IPS-NIHi11 (cell line): Measurements from ENCODE around the gene DNAAF8.
A peak's percentile ranks its signal among the peaks of the same experiment; 100 is the strongest.

ENCODE experiments used
- DNase-seq: peaks from one replicate; pipeline ENCODE4 v3.0.0; 2012; ENCODE audit warnings: mixed read lengths, low spot score

Gene DNAAF8

DNA sequence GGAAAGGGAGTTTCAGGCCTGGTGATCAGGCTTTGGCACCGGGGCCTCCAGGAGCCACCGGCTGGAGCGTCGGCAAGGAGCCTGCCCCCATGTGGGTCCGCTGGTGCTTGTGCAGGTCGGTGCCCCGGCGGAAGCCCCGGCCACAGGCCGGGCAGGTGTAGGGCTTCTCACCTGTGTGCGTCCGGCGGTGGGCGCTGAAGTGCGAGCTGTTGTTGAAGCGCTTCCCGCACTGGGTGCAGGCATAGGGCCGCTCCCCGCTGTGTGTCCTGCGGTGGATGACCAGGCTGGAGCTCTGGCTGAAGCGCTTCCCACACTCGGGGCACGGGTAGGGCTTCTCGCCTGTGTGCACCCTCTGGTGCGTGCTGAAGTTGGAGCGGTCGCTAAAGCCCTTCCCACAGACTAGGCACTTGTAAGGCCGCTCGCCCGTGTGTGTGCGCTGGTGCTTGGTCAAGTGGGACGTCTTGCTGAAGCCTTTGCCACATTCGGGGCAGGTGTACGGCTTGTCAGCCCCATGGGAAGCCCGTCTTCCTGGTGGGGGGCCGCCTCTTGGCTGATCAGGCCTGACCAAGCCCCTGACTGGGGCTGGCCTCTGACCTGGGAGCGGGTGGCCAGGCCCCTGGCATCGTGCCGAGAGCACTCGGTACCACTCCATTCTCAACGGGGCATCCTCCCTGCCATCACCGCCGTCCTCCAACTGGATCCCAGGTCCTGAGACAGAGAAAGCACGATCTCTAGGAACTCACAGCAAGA lies 18.2 kb downstream of the DNAAF8 start:
- DNase-seq = no peak

DNA sequence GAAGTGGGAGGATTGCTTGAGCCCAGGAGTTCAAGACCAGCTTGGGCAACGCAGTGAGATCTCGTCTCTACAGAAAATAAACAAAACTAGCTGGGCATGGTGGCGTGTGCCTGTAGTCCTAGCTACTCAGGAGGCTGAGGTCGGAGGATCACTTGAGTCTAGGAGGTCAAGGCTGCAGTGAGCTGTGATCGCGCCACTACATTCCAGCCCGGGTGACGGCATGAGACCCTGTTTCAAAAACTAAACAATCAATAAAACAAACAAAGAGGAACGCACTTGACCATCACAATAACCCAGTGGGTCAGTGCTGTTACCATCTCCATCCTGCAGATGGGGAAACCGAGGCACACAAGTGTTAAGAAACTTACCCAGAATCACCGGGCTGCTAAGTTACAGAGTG lies 18.9 kb downstream of the DNAAF8 start:
- no peak for DNase-seq

DNA sequence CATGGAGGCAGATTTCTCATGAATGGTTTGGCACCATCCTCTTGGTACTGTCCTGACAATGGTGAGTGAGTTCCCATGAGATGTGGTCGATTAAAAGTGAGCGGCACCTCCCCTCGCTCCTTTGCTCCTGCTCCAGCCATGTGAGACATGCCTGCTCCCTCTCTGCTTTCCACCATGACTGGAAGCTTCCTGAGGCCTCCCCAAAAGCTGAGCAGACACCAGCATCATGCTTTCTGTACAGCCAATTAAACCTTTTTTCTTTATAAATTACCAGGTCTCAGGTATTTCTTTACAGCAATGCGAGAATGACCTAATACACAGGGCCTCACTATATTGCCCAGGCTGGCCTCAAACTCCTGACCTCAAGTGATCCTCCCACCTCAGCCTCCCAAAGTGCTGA lies 20.5 kb downstream of the DNAAF8 start:
- DNase-seq = no peak

DNA sequence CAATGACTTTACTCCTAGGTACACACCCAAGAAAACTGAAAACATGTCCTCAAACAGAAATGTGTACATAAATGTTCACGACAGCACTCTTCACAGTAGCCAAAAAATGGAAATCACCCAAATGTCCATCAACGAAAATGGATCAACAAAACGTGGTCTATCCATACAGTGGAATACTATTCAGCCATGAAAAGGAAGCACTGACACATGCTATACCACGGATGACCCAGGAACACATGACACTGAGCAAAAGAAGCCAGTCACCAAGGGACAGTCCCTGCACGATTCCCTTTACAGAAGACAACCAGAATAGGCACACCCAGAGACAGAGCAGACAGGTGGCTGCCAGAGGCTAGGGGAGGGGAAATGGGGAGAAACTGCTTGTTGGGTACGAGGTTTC lies 21.4 kb downstream of the DNAAF8 start:
- DNase-seq = no peak

DNA sequence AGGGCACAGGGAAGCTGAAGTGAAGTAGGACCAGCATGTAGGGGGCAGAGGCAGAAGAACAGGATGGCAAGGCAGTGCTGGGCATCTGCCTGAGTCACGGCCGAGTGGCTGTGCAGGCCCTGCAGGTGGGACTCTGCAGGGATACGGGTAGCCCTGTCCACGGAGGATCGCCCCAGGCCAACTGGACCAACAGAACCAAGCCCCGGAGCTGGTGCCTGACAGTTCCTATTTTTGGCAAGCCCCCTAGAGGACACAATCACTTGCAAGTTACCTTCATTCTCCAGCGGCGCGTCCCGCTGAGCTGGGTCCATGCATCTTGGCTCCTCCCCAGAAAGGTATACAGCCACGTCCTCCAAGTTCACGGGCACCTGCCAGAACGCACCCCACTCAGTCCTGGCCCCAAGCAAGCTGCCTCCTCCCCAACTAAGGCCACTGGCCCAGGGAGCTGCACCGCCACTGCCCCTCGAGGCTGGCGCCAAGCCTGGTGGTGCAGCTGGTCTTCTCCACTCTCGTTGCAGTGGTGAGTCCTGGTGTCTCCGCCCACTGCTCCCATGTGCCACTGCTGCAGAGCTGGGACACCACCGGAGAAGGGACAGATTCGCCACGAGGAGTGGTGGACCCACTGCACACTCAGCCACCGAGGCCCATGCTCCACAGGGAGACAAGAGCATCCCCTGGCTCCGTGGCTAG lies 26.0 kb downstream of the DNAAF8 start:
- DNase-seq = no peak

DNA sequence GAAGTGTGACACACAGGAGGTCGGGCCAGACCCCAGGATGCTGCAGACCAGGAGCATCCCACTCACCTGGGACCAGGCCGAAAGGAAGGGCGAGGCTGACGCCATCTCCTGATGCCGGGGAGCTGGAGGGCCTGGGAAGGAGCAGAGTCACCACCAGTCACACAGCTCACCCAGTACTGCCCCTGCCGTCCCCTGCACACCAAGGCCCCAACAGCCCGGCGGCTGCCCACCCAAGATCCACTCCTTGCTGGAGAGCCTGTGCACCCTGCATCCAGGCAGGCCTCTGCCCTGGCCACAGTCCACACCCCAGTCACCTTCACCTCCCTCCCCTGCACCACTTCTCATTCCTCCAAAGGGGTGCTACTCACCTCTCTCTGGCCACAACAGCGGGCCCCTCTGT lies 27.9 kb downstream of the DNAAF8 start:
- DNase-seq = no peak

DNA sequence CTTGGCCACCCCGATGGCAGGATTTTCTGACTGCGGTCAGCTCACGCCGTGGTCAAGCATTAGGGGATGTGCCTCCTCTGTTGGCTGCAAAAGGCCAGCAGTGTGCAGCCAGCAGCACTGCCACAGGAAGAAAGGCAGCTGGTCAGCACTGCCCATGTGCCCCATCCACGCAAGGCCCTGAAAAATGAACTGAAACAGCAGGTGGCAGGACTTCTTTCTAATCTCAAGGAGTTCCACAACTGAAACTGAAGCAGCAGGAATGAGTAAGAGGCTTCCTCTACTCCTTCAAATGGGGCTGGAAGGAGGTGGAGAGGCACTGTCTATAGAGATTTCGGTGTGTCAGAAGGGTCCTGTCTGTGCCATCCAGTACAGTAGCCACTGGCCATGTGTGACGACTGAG lies 29.5 kb downstream of the DNAAF8 start:
- DNase-seq = no peak

DNA sequence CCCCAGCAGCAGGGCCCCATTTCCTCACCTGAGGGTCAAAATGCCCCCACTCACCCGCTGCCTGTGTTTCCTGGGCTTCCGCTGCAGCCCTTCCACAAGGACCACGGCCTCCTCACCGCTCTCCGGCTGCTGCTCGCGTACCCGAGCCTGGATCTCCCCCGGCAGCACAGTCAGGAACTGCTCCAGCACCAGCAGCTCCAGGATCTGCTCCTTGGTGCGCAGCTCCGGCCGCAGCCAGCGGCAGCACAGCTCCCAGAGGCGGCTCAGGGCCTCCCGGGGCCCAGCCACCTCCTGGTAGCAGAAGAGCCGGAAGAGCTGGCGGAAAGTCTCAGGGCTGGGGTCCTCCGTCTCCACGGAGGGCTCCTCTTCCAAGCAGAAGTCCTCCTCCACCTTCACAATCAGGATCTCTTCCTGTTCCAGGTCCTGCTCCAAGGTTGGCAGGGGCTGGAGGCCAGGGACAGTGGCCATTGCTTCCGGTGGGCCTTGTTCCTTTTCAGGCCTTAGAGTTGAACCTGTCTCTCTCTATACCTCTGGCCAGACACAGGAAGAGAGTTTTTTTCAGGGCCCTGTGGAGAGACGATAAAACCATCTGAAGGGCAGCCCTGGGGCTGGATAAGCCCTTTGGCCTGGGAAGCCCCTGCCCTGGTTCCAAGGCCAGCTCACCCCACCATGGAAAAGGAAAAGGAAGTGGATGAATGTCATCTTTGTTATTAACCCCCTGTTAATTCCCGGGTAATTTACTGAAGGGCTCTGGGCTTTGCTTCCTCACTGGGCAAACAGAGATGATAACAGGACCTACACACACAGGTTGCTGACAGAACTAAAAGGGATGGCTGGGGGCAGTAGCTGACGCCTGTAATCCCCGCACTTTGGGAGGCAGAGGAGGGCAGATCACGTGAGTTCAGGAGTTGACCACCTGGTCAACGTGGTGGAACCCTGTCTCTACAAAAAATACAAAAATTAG lies 31.5 kb downstream of the DNAAF8 start:
- no peak for DNase-seq

DNA sequence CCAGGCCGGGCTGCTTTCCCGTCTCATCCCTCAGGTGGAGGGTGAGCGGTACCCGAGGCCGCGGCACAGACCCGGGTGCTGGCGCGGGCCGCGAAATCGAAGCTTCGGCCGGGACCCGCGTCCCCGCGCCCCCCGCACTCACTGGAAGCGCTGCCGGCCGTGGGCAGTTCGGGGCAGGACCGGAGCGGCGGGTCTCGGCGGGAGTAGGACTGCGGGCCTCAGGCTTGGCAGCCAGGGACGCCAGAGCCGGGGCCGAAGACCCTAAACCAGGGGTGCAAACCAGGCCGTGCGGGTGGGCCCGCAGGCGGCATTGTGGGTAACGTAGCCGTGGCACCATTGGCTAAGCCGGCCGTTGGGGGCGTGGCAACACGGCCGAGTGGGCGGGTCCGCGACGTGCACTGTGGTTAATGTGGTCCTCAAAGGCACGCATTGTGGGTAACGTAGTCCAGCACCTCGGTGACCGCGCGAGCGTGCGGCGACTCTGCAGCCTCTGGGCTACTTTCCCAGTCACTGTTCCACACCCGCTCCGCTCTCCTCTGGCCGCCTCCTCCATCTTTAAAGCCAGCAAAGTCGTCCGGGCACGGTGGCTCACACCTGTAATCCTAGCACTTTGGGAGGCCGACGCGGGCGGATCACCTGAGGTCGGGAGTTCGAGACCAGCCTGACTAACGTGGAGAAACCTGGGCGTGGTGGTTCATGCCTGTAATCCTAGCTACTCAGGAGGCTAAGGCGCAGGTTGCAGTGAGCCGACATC lies 32.7 kb downstream of the DNAAF8 start, which contains the start of gene ZNF500:
Gene ZNF500 (minus strand): TSS at position 288 of the 754 bp plus-strand sequence. CDS start 1,184 bp downstream, outside the sequence.
- DNase-seq = peak; percentile 98

DNA sequence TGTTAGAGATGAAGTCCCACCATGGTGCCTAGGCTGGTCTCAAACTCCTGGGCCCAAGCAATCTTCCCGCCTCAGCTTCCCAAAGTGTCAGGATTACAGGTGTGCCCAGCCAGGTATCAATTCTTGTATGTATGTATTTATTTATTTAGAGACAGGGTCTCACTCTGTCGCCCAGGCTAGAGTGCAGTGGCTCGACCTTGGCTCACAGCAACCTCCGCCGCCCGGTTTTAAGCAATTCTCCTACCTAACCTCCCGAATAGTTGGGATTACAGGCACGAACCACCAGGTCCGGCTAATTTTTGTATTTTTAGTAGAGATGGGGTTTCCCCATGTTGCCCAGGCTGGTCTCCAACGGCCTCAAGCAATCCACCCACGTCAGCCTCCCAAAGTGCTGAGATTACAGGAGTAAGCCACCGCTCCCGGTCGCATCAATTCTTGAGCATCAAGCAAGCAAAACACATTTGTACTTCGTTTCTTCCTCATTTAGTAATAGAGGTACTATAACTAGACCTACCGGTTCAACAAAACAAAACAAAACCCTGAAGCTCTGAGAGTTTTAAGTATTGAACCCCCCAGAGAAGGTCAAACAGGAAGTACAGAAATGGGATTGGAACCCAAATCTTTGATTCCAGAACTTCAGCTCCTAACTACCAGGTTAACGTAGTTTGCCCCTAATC lies 33.7 kb downstream of the DNAAF8 start:
- no peak for DNase-seq

DNA sequence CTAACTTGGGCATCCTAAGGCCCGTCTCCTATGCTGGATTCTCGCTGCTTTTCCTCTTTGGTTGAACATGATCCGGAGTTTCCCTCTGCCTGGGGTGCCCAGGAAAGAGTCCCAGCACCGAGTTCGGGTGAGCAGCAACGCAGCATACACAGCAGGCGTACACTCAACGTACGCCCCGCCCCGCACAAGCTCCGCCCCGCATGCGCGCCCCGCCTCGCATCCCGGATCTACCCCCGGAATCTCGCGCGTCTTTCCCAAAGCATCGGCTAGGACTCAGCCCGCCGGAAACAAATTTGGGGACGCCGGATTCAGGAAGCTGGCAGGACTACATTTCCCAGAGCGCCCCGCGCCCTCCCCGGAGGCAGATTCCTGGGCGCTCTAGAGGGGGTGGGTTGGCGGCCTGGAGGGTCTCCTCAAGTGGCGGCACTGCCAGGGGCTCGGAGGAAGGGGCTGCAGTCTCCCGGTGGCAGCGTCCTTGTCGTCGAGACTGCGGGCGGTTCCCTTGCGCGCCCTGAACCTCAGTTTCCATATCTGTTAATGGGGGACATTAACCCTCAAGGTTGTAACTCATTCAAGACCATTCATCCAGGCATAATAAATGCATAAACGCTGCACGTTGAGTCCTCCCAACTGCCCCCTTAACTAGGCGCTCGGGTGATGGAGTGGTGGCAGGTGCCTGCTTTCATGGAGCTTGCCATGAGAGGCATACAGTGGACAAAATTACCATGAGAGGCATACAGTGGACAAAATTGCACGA lies 34.4 kb downstream of the DNAAF8 start:
- DNase-seq = peak; percentile 94

DNA sequence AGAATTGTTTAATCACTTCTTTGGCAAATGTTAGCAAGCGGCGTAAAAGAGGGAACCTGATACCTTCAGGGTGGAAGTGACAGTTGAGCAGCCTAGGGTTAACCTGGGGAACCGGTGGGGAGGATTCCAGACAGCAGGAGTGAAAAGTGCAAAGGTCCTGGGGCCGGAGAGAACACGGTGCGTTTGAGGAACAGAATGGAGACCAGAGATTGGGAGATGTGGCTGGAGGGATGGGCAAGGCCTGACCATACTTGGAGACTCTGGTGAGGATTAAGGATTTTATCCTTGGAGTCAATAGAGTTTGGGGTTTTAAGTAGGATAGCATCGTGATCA lies 34.9 kb downstream of the DNAAF8 start:
- no peak for DNase-seq

DNA sequence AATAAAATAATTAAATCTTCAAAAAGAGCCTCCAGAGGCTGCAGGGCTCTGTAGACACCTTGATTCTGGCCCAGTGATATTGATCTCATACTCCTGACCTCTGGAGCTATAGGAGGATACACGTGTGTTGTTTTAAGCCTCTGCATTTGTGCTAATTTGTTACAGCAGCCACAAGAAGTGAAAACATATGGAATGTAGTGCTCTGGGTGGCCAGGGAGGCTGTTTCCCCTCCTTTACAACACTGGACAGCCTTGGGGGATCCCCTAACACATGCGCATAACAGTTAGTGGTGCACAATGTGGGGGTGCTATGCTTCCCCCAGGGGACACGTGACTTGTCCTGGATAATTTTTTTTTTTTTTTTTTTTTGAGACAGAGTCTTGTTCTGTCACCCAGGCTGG lies 37.3 kb downstream of the DNAAF8 start:
- DNase-seq = no peak

DNA sequence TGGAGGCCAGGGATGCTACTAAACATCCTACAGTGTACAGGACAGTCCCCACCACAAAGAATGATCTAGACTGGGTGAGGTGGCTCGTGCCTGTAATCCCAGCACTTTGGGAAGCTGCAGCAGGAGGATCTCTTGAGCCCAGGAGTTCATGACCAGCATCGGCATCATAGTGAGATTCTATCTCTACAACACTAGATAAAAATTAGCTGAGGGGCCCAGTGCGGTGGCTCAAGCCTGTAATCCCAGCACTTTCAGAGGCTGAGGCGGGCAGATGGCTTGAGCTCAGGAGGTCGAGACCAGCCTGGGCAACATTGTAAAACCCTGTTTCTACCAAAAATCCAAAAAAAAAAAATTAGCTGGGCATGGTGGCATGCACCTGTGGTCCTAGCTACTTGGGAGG lies 38.0 kb downstream of the DNAAF8 start:
- DNase-seq = no peak

DNA sequence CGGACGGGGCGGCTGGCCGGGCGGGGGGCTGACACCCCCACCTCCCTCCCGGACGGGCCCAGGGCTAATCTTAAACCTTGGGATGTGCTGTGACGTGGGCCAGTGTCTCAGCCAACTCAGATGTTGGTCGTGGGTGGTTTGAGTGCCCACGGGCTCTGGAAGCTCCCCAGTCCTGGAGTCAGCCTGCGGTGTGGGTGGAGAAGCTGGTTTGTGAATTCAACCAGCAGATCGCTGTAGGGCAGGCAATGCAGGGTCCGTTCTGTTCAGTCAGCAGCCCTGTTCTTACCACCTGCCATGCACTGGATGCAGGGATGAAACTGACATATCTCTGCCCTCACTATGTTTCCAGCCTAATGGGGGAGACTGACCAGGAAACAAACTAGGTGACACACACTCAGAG lies 40.7 kb downstream of the DNAAF8 start:
- no peak for DNase-seq

DNA sequence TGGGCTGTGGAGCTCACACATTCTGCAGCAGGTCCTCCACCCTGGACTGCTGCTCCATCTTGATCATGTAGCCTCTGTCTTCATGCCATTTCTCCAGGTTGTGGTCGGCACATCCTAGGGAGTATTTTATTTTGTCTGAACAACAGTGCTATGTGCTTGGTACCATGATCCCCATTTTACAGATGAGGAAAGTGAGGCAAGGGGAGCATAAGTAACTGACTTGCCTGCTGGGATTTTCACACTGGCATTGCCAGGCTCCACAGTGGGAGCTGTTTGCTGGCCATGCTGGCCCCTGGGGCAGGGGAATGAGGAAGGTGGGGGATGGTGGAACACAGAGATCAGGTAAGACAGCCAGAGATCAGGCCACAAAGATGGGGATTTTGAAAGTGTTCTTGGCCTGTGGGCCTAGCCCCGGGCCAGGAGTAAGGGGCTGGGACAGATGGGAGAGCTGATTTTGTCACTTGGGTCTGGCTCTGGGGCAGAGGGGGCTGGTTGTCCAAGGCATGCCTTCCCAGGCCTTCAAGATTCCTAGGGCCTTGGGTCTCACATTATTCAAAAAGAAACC lies 41.9 kb downstream of the DNAAF8 start:
- no peak for DNase-seq

DNA sequence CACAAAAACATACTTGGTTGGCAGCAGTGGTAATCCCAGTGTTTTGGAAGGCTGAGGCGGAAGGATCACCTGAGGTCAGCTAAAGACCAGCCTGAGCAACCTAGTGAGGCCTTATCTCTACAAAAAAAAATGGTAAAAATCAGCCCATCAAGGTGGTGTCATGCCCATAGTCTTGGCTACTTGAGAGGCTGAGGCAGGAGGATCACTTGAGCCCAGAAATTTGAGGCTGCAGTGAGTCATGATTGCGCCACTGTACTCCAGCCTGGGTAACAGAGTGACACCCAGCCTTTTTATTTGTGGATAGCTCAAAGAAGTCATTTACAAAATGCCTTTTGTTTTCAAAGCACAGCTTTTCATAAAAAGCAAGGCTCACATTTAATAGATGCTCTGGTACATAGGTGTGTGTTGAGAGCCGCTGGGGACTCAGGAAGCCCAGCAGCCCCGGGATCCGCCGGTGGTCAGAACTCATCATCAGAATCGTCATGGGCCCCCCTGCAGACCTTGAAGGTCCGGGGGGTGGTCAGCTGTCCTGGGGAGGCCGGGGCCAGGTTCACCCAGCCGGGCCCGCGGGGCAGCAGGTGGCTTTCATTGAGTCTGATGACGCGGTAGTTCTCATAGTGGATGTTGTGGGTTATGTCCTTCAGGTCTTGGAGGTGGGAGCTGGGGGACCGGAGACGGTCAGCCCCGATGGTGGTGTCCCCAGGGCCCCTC lies 43.2 kb downstream of the DNAAF8 start:
- DNase-seq = no peak

DNA sequence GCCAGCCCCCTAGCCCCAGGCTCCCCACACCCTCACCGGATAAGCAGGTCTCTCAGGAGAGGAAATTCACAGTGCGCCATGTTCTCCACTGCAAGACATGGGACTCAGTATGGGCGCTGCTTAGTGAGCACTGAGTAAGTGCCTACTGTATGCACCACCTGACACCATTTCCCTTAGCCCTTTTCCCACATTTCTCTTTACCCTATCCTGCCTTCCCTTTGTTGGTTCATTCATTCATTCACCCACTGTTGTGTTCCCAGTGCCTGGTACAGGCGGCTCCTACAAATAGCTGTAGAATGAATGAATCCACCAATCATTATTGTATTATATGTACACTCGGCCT lies 43.7 kb downstream of the DNAAF8 start:
- DNase-seq = no peak

DNA sequence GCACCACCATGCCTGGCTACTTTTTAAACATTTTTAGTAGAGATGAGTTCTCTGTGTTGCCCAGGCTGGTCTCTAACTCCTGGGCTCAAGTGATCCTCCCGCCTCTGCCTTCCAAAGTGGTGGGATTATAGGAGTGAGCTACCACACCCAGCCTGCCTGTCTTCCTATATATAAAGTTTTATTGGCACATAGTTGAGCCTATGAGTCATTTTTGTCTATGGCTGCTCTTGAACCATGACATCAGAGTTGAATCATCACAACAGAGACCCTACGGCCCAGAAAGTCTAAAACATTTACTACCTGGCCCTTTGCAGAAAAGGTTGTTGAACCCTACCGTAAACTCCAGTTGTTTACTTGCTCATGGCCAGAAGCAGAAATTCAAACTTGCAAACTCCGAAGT lies 45.9 kb downstream of the DNAAF8 start:
- DNase-seq = no peak
